Measurements from ENCODE around the gene DNAH10. TPM values are rescaled to one million over a fixed set of nuclear protein-coding genes. Genes with fewer than 3 reads are reported as not detected.

DNAH10 gene
- total and polyA plus RNA-seq, 10 of the 15 experiments (the other 5 are each of a cell fraction or from before 2014, with no cell fraction given), result 0.01 to 0.32 (median 0.06) TPM

DNA sequence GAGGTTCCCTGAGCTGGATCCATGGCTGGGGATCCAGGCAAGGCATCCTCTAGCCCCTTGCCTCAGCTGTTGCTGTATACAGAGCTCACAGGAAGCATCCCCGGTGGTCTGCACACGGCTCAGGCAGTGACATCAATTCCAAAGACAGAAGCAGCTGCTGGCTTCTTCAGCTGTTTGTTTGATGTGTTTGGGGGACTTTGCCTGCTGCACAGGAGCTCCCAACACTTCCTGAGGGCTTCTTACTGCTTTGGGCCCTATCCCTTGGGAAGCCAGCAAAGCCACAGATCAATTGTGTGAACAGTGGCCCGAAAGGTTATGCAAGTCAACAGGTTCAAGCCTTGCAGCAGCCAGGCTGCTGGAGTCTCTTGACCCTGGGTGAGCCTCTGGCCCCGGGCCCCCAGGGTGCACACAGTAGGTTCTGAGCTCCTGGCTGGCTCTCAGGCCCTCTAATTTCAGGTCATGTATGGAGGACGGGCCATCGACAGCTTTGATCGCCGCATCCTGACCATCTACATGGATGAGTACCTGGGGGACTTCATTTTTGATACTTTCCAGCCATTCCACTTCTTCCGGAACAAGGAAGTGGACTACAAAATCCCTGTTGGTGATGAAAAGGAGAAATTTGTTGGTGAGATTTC lies 168.0 kb downstream of the DNAH10 start:
- 46% methylated on average over 9 of the region's 9 CpGs for WGBS (ENCODE audit: insufficient coverage, insufficient replicate concordance, low lambda C conversion rate, missing lambda C conversion rate)
- Histone ChIP-seq H2AFZ (ENCODE audit: control insufficient read depth, low read depth, low read length) (no peak overlapping the region), H3K36me3 (ENCODE audit: control insufficient read depth in 2 of 2, insufficient read depth in 2 of 2, low read length in 1 of 2) (no peaks in the 10 kb centered on the region), H3K79me2 (ENCODE audit: control insufficient read depth, insufficient read depth, low read length) (no peaks in the 10 kb centered on the region), H3K4me1 (ENCODE audit: control insufficient read depth, insufficient read depth, low read length) (no peaks in the 10 kb centered on the region), H3K4me2 (ENCODE audit: control insufficient read depth, insufficient read depth) (no peak overlapping the region), H3K9ac (ENCODE audit: control insufficient read depth, insufficient read depth, low read length) (no peak overlapping the region), H3K9me3 (replicated peaks; ENCODE audit: control insufficient read depth, insufficient read depth, low read length) (no peaks in the 10 kb centered on the region), H3K27me3 (replicated peaks in 1 of 2; ENCODE audit: control insufficient read depth in 2 of 2, insufficient read depth in 2 of 2, low read length in 1 of 2) (peaks cover 0 to 1% of the 10 kb centered on the region in 2 experiments; a peak in 3 of 4 replicates), H3K27ac (ENCODE audit: control insufficient read depth, insufficient read depth) (no peak overlapping the region), H3K4me3 (no peak overlapping the region), H4K20me1 (ENCODE audit: control insufficient read depth, insufficient read depth) (no peaks in the 10 kb centered on the region)
- DNase-seq (ENCODE audit: low read depth, low spot score) (no peak), ATAC-seq (no peak), FAIRE-seq (no peak)
- intact Hi-C loops (cut with micrococcal nuclease; ENCODE audit: unreplicated experiment), result no loop called here
- in situ Hi-C loops (cut with MboI), result no loop called here
- ChIA-PET SMC1A (ENCODE audit: uncharacterized antibody, unreplicated experiment) (interaction anchor here (0.9 kb wide), 2 partner anchors 12 to 24 kb away, joined by 3 to 4 read pairs; no protein-coding TSS in a partner anchor), RAD21 (ENCODE audit: unreplicated experiment) (no interaction called here), POLR2A (no interaction called here), CTCF (interaction anchor here (0.5 to 1.5 kb wide), 3 partner anchors 9 to 1114 kb away, joined by 3 to 5 read pairs (median 3); no protein-coding TSS in a partner anchor)
- TF ChIP-seq MTA3 (IDR thresholded peaks at IDR 0.05; ENCODE audit: borderline replicate concordance, low read length) (no peak), SUZ12 (IDR thresholded peaks at IDR 0.05; ENCODE audit: unreplicated experiment) (no peak)
- TF ChIP-seq, protein P1, sequence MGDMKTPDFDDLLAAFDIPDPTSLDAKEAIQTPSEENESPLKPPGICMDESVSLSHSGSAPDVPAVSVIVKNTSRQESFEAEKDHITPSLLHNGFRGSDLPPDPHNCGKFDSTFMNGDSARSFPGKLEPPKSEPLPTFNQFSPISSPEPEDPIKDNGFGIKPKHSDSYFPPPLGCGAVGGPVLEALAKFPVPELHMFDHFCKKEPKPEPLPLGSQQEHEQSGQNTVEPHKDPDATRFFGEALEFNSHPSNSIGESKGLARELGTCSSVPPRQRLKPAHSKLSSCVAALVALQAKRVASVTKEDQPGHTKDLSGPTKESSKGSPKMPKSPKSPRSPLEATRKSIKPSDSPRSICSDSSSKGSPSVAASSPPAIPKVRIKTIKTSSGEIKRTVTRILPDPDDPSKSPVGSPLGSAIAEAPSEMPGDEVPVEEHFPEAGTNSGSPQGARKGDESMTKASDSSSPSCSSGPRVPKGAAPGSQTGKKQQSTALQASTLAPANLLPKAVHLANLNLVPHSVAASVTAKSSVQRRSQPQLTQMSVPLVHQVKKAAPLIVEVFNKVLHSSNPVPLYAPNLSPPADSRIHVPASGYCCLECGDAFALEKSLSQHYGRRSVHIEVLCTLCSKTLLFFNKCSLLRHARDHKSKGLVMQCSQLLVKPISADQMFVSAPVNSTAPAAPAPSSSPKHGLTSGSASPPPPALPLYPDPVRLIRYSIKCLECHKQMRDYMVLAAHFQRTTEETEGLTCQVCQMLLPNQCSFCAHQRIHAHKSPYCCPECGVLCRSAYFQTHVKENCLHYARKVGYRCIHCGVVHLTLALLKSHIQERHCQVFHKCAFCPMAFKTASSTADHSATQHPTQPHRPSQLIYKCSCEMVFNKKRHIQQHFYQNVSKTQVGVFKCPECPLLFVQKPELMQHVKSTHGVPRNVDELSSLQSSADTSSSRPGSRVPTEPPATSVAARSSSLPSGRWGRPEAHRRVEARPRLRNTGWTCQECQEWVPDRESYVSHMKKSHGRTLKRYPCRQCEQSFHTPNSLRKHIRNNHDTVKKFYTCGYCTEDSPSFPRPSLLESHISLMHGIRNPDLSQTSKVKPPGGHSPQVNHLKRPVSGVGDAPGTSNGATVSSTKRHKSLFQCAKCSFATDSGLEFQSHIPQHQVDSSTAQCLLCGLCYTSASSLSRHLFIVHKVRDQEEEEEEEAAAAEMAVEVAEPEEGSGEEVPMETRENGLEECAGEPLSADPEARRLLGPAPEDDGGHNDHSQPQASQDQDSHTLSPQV (IDR thresholded peaks at IDR 0.05), result no peak
- TF ChIP-seq, protein P2, sequence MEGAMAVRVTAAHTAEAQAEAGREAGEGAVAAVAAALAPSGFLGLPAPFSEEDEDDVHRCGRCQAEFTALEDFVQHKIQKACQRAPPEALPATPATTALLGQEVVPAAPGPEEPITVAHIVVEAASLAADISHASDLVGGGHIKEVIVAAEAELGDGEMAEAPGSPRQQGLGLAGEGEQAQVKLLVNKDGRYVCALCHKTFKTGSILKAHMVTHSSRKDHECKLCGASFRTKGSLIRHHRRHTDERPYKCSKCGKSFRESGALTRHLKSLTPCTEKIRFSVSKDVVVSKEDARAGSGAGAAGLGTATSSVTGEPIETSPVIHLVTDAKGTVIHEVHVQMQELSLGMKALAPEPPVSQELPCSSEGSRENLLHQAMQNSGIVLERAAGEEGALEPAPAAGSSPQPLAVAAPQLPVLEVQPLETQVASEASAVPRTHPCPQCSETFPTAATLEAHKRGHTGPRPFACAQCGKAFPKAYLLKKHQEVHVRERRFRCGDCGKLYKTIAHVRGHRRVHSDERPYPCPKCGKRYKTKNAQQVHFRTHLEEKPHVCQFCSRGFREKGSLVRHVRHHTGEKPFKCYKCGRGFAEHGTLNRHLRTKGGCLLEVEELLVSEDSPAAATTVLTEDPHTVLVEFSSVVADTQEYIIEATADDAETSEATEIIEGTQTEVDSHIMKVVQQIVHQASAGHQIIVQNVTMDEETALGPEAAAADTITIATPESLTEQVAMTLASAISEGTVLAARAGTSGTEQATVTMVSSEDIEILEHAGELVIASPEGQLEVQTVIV (IDR thresholded peaks at IDR 0.05; ENCODE audit: borderline replicate concordance, partially characterized antibody), result no peak
- BruUV-seq (replicated peaks), result no TSS peak
